Stimulated activated naive CD8-positive, alpha-beta T cell treated with anti-CD3 and anti-CD28 coated beads, Interleukin-15, Interleukin-2, amounts not matched to agents 100 U/mL and 50 U/mL, for 24 hours (primary cell): ENCODE measurements around the gene ARHGEF18.

ENCODE experiments used
- ATAC-seq: fragments of 150-1000 bp; cut with Tn5 transposase; one replicate; pipeline ENCODE4 v1.10.0; 2021
- DNase-seq: peaks from one replicate; pipeline ENCODE4 v3.0.0; 2021

The ARHGEF18 gene

DNA sequence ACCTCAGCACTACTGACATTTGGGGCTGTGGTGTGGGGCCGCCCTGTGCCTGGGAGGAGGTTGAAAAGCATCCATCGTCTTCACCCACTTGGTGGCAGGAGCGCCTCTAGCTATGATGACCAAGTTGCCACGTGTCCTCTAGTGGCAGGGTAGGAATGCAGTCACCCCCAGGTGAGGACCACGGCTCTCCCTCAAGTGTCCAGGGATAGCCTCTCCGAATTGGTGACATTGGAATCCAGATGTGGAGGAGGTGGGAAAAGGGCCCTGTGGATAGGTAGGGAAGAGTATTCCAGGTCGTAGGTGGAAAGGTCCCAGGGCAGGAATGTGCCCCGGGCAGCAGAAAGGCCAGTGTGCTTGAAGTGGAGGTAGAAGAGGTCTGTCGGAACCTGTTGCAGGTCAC is 37.6 kb downstream of the ARHGEF18 start:
- no peak for DNase-seq
- ATAC-seq: no peak

DNA sequence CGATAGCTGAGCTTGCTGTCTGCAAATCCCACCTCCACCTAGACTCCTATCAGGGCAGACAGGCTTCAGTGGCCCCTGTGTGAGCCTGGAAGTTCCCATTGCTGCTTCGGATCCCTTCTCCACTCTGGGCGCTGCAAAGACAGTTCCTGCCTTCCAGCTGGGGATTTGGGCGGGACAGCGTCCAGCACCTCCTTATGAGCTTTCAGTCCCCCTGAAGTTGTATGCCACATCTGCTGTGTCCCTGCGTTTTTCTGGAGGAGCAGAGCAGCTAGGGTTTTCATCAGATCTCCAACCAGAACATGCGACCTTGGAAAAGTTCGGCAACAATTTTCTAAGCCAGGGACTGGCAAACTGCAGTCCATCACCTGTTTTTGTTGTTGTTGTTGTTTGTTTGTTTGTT is 38.0 kb downstream of the ARHGEF18 start:
- no peak for DNase-seq
- no peak for ATAC-seq

- ATAC-seq (no peak), DNase-seq (no peak)
These were observed 42.5 kb downstream of the ARHGEF18 start for GRCh38 chr19:7391218-7391670.

GRCh38 chr19:7393459-7393858 is 44.7 kb downstream of the ARHGEF18 start:
- ATAC-seq: no peak
- DNase-seq: no peak

DNA sequence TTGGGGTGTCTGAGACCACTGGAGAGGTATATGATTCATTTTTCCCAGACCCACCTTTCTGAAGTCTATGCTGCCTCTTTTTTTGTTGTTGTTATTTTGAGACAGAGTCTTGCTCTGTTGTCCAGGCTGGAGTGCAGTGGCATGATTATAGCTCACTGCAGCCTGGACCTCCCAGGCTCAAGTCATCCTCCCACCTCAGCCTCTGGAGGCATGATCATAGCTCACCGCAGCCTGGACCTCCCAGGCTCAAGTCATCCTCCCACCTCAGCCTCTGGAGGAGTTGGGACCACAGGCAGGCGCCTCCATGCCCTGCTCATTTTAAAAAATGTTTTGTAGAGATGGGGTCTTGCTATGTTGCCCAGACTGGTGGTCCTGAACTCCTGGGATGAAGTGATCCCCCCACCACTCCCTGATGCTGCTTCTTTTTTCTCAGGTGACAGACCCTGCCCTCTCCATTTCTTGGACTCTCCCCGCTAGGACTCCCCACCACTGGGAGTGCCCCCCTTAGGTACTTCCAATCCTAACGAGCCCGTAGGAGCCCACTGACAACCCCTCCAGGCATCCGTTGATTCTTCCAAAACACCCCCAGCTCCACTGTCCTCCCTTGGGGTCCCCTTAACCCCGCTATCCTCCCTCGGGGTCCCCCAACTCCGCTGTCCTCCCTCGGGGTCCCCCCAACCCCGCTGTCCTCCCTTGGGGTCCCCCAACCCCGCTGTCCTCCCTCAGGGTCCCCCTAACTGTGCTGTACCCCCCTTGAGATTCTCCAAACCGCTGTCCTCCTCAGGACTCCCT is 45.4 kb downstream of the ARHGEF18 start:
- no peak for ATAC-seq
- no peak for DNase-seq

DNA sequence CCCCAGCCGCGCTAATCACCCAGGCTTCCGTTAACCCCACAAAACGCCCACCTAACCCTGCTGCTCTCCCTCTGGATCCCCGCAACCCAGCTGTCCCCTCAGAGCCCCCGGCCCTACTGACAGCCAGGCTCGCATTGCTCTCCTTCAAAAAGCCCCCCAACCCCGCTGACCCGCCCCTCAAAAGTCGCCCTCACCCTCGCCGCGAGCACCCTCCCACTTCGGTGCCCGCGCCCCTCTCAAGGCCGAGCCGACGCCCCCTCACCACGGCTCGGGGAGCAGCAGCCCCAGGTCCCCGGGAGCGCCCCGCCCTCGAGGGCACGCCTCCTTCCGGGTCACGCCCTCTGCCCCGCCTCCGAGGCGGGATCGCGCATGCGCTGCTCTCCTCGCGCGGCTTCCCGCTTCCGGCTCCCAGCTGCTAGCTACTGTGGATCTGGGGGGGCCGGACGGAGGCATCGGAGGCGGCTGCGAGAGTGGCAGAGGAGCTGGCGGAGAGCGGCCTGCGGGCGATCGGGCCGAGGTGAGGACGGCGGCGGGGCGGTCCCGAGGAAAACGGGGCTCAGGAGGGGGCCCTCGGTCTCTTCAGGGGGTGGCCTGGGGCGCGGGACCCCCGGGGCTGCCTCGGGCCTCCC is 46.1 kb downstream of the ARHGEF18 start:
- ATAC-seq (peak; percentile 93), DNase-seq (peak; percentile 92)

DNA sequence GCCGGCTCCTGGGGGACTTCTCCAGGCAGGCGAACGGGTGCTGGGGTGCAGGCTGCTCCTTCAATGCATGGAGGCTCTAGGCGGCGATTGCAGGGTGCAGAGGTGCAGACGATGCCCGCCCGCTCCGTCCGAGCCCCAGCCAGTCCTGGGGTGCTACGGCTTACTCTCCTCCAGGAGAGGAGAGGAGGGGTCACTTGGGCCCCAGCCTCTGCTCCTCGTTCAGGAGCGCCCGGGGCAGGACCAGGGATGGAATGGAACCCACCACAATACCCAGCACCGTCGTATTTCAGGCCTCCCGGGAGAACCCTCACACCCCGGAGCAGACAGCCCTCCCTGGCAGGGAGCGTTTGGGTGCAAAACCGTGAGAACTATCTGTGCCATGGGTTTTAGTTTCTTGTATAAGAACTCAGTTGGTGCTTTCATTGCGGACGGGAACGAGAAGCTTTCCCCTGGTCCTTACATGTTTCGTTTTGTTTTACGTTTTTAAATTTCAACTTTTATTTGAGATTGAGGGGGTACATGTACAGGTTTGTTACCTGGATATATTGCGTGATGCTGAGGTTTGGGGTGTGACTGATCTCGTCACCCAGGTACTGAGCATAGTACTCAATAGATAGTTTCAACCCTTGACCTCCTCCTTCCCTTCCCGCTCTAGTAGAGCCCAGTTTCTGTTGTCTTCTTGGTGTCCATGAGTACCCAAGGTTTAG is 46.8 kb downstream of the ARHGEF18 start:
- DNase-seq: no peak

GRCh38 chr19:7397687-7398086 is 49.0 kb downstream of the ARHGEF18 start:
- no peak for ATAC-seq
- DNase-seq: no peak

More for the DNA sequence above, 46.8 kb downstream of the ARHGEF18 start:
- ATAC-seq: peak; percentile 40
